K562 (cell line): ENCODE results near the gene HOXA1. TPM values are rescaled to one million over a fixed set of nuclear protein-coding genes. Genes with fewer than 3 reads are reported as not detected.

Experiments
- ATAC-seq: fragments of 200-7000 bp; cut with Tn5 transposase; 3 replicates; pipeline ENCODE4 v1.9.1; 2020; ENCODE audit warnings: moderate library complexity
- BruUV-seq: library from RNA; stranded (reverse); fragments of 400-500 nt; replicated peaks from 2 replicates; lab custom pipeline; 2021; lab: Mats Ljungman, UMichigan
- CTCF ChIA-PET: fragments of 300-600 bp; formaldehyde crosslinking; extraction: SDS; loops from one replicate; lab custom pipeline; 2021; ENCODE audit warnings: low intra/inter-chr PET ratio; lab: Yijun Ruan, JAX
- POLR2A ChIA-PET: fragments of 300-600, 350-650 bp; sonication (Branson Sonifier 250); formaldehyde crosslinking; extraction: SDS; loops from one replicate; lab custom pipeline; 2021; ENCODE audit warnings: antibody characterized with exemption, inconsistent platforms; lab: Yijun Ruan, JAX
- DNase-seq, 4 experiments: peaks; one replicate each; pipeline versions ENCODE4 v3.0.0 to v3.0.0-alpha.2; 2011 to 2018; ENCODE audit warnings: low spot score in 3 of 4, mixed read lengths in 3 of 4; ENCODE audit errors: extremely low read depth in 1 of 4
- FAIRE-seq: peaks from 2 replicates; lab custom pipeline; 2011; peaks lifted over from hg19 to GRCh38; lab: Jason Lieb, UNC
- H2AFZ ChIP-seq: 2 replicates; pipeline ENCODE4 v1.6.0; 2011; ENCODE audit warnings: low read depth, low read length, control low read depth, inconsistent platforms
- H3K27ac ChIP-seq: fragments of 200-600 bp; 3 replicates; pipeline ENCODE4 v1.8.0; 2011; ENCODE audit warnings: low read depth, mild to moderate bottlenecking, control low read depth, inconsistent platforms, low read length, moderate library complexity, mixed read lengths; ENCODE audit errors: extremely low read depth
- H3K27me3 ChIP-seq, 2 experiments: fragments of 300-600 bp in 1 of 2; 2 replicates in 1 of 2; 3 replicates in 1 of 2; pipeline versions ENCODE4 v1.6.0 to v1.8.0; 2011; ENCODE audit warnings: inconsistent platforms in 2 of 2, low read length in 2 of 2, mild to moderate bottlenecking in 1 of 2, mixed read lengths in 1 of 2, moderate library complexity in 1 of 2; ENCODE audit not compliant: control insufficient read depth in 2 of 2, insufficient read depth in 2 of 2
- H3K36me3 ChIP-seq: fragments of 300-600 bp; 3 replicates; pipeline ENCODE4 v1.8.0; 2011; ENCODE audit warnings: mild to moderate bottlenecking, low read length, inconsistent platforms; ENCODE audit not compliant: control insufficient read depth, insufficient read depth
- H3K4me1 ChIP-seq, 2 experiments: fragments of 200-600 bp in 1 of 2; replicated peaks in 1 of 2; 2 replicates in 1 of 2; 3 replicates in 1 of 2; pipeline versions ENCODE4 v1.5.1 to v1.8.0; 2011; ENCODE audit warnings: inconsistent platforms in 2 of 2, low read length in 2 of 2, mild to moderate bottlenecking in 1 of 2, mixed read lengths in 1 of 2, moderate library complexity in 1 of 2; ENCODE audit not compliant: control insufficient read depth in 2 of 2, insufficient read depth in 2 of 2
- H3K4me2 ChIP-seq: 2 replicates; pipeline ENCODE4 v1.6.1; 2011; ENCODE audit warnings: low read length, control low read depth, inconsistent platforms, mixed read lengths; ENCODE audit not compliant: insufficient read depth
- H3K4me3 ChIP-seq: fragments of 200-600 bp; sonication (generic), shearing (Covaris generic); 2 replicates; pipeline ENCODE4 v1.5.1; 2016; ENCODE audit warnings: control low read depth, inconsistent platforms
- H3K79me2 ChIP-seq: fragments of 200-600 bp; 3 replicates; pipeline ENCODE4 v1.8.0; 2011; ENCODE audit warnings: low read length, inconsistent platforms; ENCODE audit not compliant: control insufficient read depth, insufficient read depth
- H3K9ac ChIP-seq, 2 experiments: 2 replicates each; pipeline versions ENCODE4 v1.6.0 to v1.6.1; 2011; ENCODE audit warnings: low read depth in 2 of 2, low read length in 2 of 2, control low read depth in 1 of 2, inconsistent platforms in 1 of 2, mild to moderate bottlenecking in 1 of 2, mixed read lengths in 1 of 2; ENCODE audit not compliant: insufficient read depth in 1 of 2
- H3K9me1 ChIP-seq: one replicate; pipeline ENCODE4 v1.6.0; 2011; ENCODE audit warnings: inconsistent platforms, mild to moderate bottlenecking, low read length, moderate library complexity; ENCODE audit not compliant: control insufficient read depth, insufficient read depth
- H3K9me3 ChIP-seq: replicated peaks from 2 replicates; pipeline ENCODE4 v1.5.1; 2011; ENCODE audit warnings: low read depth, low read length, inconsistent platforms; ENCODE audit not compliant: control insufficient read depth, insufficient read depth
- H4K20me1 ChIP-seq: replicated peaks from 2 replicates; pipeline ENCODE4 v1.6.1; 2011; ENCODE audit warnings: low read length, inconsistent platforms, mixed read lengths; ENCODE audit not compliant: control insufficient read depth, insufficient read depth
- ELF1 ChIP-seq: fragments of 200-800 bp; sonication (Bioruptor generic); IDR thresholded peaks from 2 replicates; pipeline ENCODE4 v1.6.1; 2016; ENCODE audit warnings: missing genetic modification characterization, missing compliant biosample characterization
- IRF9 ChIP-seq: fragments of 450-650 bp; IDR thresholded peaks from 2 replicates; pipeline ENCODE4 v1.6.1; 2016; ENCODE audit warnings: missing biosample characterization, missing genetic modification characterization
- NFYB ChIP-seq: IDR thresholded peaks from 2 replicates; pipeline ENCODE4 v1.6.1; 2011; ENCODE audit warnings: mild to moderate bottlenecking, moderate library complexity; ENCODE audit not compliant: insufficient read length; ENCODE audit errors: extremely low read depth
- POLR2H ChIP-seq: IDR thresholded peaks from 2 replicates; pipeline ENCODE4 v1.6.1; 2016; ENCODE audit warnings: missing genetic modification characterization, low read depth, mild to moderate bottlenecking, control low read depth, missing compliant biosample characterization, moderate library complexity
- SAFB2 ChIP-seq: fragments of 200-400 bp; formaldehyde crosslinking; IDR thresholded peaks from 2 replicates; pipeline ENCODE4 v1.6.1; 2018; ENCODE audit warnings: borderline replicate concordance, low read length, low read depth, moderate library complexity; ENCODE audit not compliant: severe bottlenecking
- WGBS: fragments of 100-300 bp; shearing (Covaris generic); methylation state at CpG from one replicate; pipeline ENCODE4 v1.1.6; 2016; ENCODE audit warnings: low coverage, mixed read lengths; ENCODE audit not compliant: insufficient coverage; ENCODE audit errors: missing lambda C conversion rate; 5-methylcytosine and 5-hydroxymethylcytosine counted together
- in situ Hi-C: fragments of 300-500 bp; cut with MboI; formaldehyde crosslinking; loops from 4 replicates; pipeline ENCODE4 v1.15.0; 2018; ENCODE audit warnings: inconsistent platforms, mixed read lengths
- intact Hi-C: fragments of 100-400 bp; cut with micrococcal nuclease; formaldehyde crosslinking; loops from 2 replicates; pipeline ENCODE4 v1.14.2; 2022
- polyA plus RNA-seq, 8 experiments: library from polyadenylated mRNA; depleted of rRNA in 4 of 8; stranded (reverse) in 5 of 8; unstranded in 3 of 8; fragments of >200 nt; fragmentation: Nextera tagmentation in 2 of 8; fragmentation: Illumina TruSeq in 1 of 8; extraction: Ambion mirVana in 2 of 8; extraction: Trizol in 1 of 8; gene quantifications; 2 replicates each; pipeline versions ENCODE4 v1.2.1 to v1.2.3, GENCODE V29; 2011 to 2014; ENCODE audit warnings: inconsistent platforms in 1 of 8, missing spikeins in 1 of 8
- total RNA-seq, 7 experiments: library from RNA; depleted of rRNA in 6 of 7; stranded (reverse); fragments of >200 nt in 6 of 7; fragmentation: Illumina TruSeq in 2 of 7; extraction: Trizol in 2 of 7; gene quantifications; 2 replicates each; pipeline versions ENCODE4 v1.2.1 to v1.2.3, GENCODE V29; 2011 to 2021; ENCODE audit warnings: low replicate concordance in 1 of 7
- TF ChIP-seq, protein P1 (sequence below), 3 experiments: IDR thresholded peaks in 2 of 3; conservative IDR thresholded peaks in 1 of 3; 2 replicates each; pipeline ENCODE4 v1.5.1; 2011 to 2012; ENCODE audit warnings: low read length in 3 of 3, mild to moderate bottlenecking in 3 of 3, control low read depth in 2 of 3, improper control_type of control experiment in 1 of 3, inconsistent platforms in 1 of 3, low read depth in 1 of 3, mixed read lengths in 1 of 3, moderate library complexity in 1 of 3; ENCODE audit not compliant: insufficient read depth in 2 of 3

The HOXA1 gene
- total and polyA plus RNA-seq, 9 of the 15 experiments (the other 6 are each of a cell fraction or from before 2014, with no cell fraction given), result 0.03 to 0.63 (median 0.09) TPM; not detected in 4

DNA sequence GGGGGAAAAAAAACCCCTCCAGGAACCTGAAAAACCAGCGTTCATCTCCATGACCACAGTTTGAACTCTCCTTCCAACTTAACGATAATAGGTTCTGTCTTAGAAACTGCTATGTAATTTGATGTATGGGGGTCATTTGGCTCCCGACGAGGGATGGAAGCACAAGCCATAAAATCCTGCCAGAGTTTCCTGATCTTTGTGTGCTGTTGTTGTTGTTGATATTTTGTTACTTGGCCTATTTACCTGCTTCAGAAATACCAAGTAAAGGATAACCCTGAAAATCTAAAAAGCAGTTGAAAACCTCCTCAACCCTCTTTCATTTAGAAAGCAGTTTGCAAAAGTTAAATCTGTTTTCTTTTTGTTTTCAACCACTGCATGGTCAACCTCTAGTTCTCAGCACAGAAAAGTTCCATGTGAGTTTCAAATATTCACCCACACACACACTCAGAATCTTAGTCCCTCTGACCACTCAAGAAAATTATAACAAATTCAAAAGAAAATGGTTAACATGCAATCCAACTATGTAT, 16.0 kb upstream of the HOXA1 start (continued):
- TF ChIP-seq IRF9 (tag), result no peak
- TF ChIP-seq POLR2H (tag), result no peak
- no peak for TF ChIP-seq ELF1

DNA sequence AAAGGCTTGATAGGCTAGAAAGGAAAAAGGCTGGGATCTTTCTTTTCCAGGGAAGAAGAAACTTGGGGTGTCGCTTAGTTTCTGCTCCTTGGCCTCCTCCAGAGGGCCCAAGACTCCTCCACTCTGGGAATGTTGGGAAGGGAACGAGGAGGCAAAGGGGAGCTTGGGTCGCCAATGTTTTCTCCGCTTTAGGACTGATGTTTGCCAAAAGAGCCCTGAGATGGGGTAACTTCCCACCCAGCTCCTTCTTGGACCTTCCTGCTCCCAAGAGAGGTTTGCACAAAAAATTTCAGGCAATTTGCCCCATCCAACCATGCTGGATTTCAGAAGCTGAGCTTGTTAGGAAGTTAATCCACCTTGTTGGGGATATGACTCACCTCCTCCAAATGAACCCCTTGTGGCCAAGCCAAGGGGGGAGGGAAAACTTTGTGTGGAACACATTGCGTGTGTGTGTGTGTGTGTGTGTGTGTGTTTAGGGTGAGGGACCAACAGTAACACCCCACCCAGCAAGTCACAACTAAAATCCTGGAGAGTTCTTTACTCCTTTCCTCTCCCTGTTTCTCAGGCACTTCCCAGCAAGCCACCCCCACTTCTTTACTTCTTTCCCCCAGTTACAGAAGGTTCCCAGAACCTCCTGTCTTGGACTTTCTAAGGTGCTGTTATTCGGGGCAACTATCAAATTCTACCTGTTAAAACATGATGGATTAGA, 15.4 kb upstream of the HOXA1 start:
- ChIA-PET POLR2A (no interaction called here), CTCF (no interaction called here)
- intact Hi-C loops, result no loop called here
- Histone ChIP-seq H3K4me2 (no peak overlapping the region), H3K79me2 (no peaks in the 10 kb centered on the region), H3K4me1 (peaks cover 0 to 28% of the 10 kb centered on the region in 2 experiments; a peak in 2 of 5 replicates), H3K9me3 (no peaks in the 10 kb centered on the region), H3K36me3 (no peaks in the 10 kb centered on the region), H3K9ac (no peak overlapping the region)
- WGBS, result 6% methylated on average over 6 of the region's 6 CpGs
- no TSS peak for BruUV-seq
- in situ Hi-C loops, result no loop called here
- no peak for FAIRE-seq
- no peak for TF ChIP-seq IRF9 (tag)
- TF ChIP-seq NFYB, result no peak
- TF ChIP-seq SAFB2, result no peak
- TF ChIP-seq, protein P1, sequence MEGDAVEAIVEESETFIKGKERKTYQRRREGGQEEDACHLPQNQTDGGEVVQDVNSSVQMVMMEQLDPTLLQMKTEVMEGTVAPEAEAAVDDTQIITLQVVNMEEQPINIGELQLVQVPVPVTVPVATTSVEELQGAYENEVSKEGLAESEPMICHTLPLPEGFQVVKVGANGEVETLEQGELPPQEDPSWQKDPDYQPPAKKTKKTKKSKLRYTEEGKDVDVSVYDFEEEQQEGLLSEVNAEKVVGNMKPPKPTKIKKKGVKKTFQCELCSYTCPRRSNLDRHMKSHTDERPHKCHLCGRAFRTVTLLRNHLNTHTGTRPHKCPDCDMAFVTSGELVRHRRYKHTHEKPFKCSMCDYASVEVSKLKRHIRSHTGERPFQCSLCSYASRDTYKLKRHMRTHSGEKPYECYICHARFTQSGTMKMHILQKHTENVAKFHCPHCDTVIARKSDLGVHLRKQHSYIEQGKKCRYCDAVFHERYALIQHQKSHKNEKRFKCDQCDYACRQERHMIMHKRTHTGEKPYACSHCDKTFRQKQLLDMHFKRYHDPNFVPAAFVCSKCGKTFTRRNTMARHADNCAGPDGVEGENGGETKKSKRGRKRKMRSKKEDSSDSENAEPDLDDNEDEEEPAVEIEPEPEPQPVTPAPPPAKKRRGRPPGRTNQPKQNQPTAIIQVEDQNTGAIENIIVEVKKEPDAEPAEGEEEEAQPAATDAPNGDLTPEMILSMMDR (IDR thresholded peaks at IDR 0.05 in 2 of 3, conservative IDR thresholded peaks at IDR 0.05 in 1 of 3; ENCODE audit: insufficient read depth in 2 of 3, low read depth in 1 of 3, low read length in 3 of 3), result no peak
- TF ChIP-seq, all 486 proteins: peak for 0
- 0 out of 2 replicates have a peak, but pooled peaks cover 6% of the 10 kb centered on the region for H4K20me1 ChIP-seq
- no peaks in the 10 kb centered on the region for H3K9me1 ChIP-seq
- no peak overlapping the region for H2AFZ ChIP-seq
- no peak for DNase-seq
- H3K4me3 ChIP-seq, result no peak overlapping the region
- no peak overlapping the region for H3K27ac ChIP-seq
- no peak for ATAC-seq
- peaks cover 54 to 68% of the 10 kb centered on the region in 2 experiments; a peak in 4 of 5 replicates for H3K27me3 ChIP-seq
